ENCODE results near the gene RHOB.

DNA sequence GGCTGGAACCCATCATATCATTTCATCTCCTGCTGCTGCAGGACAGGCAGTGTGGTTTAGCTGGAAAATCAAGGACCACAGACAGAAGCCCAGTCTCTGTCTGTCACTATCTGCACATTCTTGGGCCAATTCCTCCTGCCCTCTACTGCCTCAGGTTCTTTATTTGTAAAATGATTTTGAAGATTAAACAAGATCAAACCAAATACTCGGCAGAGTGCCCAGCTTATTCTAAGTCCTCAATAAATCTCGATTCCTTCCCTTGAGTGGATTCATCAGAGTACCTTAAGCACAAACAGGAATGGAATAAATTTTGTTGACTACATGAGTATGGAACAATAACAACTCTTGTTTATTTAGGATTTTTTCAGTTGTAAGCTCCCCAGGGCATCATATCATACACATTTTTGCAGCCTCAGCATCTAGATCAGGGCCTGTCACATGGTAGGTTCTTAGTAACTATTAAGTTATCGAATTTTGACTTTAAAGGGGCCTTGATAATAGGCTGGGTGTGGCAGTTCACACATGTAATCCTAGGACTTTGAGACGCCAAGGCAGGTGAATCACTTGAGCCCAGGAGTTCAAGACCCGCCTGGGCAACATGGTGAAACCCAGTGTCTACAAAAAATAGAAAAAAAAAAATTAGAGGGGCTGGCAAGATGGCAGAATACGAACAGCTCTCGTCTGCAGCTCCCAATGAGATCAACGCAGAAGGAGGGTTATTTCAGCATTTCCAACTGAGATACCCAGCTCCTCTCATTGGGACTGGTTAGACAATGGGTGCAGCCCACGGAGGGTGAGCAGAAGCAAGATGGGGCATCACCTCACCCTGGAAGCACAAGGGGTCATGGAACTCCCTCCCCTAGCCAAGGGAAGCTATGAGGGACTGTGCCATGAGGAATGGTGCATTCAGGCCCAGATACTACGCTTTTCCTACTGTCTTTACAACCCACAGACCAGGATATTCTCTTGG is 11.1 kb downstream of the RHOB start:
- TF ChIP-seq, protein P1, sequence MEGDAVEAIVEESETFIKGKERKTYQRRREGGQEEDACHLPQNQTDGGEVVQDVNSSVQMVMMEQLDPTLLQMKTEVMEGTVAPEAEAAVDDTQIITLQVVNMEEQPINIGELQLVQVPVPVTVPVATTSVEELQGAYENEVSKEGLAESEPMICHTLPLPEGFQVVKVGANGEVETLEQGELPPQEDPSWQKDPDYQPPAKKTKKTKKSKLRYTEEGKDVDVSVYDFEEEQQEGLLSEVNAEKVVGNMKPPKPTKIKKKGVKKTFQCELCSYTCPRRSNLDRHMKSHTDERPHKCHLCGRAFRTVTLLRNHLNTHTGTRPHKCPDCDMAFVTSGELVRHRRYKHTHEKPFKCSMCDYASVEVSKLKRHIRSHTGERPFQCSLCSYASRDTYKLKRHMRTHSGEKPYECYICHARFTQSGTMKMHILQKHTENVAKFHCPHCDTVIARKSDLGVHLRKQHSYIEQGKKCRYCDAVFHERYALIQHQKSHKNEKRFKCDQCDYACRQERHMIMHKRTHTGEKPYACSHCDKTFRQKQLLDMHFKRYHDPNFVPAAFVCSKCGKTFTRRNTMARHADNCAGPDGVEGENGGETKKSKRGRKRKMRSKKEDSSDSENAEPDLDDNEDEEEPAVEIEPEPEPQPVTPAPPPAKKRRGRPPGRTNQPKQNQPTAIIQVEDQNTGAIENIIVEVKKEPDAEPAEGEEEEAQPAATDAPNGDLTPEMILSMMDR (IDR thresholded peaks at IDR 0.05; ENCODE audit: low read depth, low read length, poor library complexity, severe bottlenecking), result no peak
- no peak for TF ChIP-seq EZH2phosphoT487 (IDR thresholded peaks at IDR 0.05; ENCODE audit: borderline replicate concordance, low read length)
